ENCODE measurements around the gene NCAM1. TPM values are rescaled to one million over a fixed set of nuclear protein-coding genes. Genes with fewer than 3 reads are reported as not detected.

The NCAM1 gene
- total RNA-seq, 1 donor from 2014 or later, result 332 TPM

DNA sequence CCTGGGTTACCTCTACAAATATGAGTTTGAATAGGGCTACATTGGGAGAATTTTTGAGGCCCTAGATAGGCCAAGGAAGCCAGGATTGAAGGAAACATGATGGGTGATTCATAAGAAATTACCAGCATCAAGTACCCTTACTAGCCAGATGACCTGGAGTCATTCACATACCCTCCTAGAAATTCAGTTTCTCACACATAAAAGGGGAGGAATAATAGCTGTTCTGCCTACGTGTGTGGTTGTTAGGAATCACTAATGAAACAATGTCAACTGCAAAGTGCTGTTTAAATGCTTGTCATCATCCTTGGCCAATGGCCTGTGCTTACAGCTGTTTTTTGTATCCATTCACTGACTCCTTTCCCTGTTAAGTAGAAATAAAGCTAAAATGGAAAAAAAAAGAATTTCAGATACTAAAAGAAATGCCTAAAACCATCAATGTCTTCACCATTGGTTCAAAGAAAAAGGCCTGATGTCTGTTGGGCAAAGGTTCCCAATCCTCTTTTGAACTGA, 114.4 kb downstream of the NCAM1 start:
- no peak for DNase-seq
- TF ChIP-seq, protein P1, sequence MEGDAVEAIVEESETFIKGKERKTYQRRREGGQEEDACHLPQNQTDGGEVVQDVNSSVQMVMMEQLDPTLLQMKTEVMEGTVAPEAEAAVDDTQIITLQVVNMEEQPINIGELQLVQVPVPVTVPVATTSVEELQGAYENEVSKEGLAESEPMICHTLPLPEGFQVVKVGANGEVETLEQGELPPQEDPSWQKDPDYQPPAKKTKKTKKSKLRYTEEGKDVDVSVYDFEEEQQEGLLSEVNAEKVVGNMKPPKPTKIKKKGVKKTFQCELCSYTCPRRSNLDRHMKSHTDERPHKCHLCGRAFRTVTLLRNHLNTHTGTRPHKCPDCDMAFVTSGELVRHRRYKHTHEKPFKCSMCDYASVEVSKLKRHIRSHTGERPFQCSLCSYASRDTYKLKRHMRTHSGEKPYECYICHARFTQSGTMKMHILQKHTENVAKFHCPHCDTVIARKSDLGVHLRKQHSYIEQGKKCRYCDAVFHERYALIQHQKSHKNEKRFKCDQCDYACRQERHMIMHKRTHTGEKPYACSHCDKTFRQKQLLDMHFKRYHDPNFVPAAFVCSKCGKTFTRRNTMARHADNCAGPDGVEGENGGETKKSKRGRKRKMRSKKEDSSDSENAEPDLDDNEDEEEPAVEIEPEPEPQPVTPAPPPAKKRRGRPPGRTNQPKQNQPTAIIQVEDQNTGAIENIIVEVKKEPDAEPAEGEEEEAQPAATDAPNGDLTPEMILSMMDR (IDR thresholded peaks at IDR 0.05; ENCODE audit: borderline replicate concordance), result no peak
- Histone ChIP-seq H3K9me3 (replicated peaks) (no peaks in the 10 kb centered on the region), H3K4me1 (peaks cover 69% of the 10 kb centered on the region), H3K36me3 (no peaks in the 10 kb centered on the region), H3K27ac (replicated peaks) (peak overlapping the region; percentile 41), H3K4me3 (no peak overlapping the region), H3K27me3 (ENCODE audit: low read depth) (no peaks in the 10 kb centered on the region)
- intact Hi-C loops (cut with micrococcal nuclease), result no loop called here

GRCh38 chr11:113077379-113077778, 116.2 kb downstream of the NCAM1 start:
- intact Hi-C loops (cut with micrococcal nuclease), result no loop called here
- no peak overlapping the region for H3K27ac ChIP-seq (replicated peaks)
- TF ChIP-seq, protein P1 (IDR thresholded peaks at IDR 0.05; ENCODE audit: borderline replicate concordance), result no peak

GRCh38 chr11:113082341-113082955, 121.2 kb downstream of the NCAM1 start:
- Histone ChIP-seq H3K9me3 (replicated peaks) (no peaks in the 10 kb centered on the region), H3K27ac (replicated peaks) (no peak overlapping the region), H3K4me3 (no peak overlapping the region), H3K27me3 (ENCODE audit: low read depth) (no peaks in the 10 kb centered on the region), H3K36me3 (no peaks in the 10 kb centered on the region), H3K4me1 (peaks cover 44% of the 10 kb centered on the region)
- TF ChIP-seq, protein P1 (IDR thresholded peaks at IDR 0.05; ENCODE audit: borderline replicate concordance), result no peak
- DNase-seq, result no peak
- intact Hi-C loops (cut with micrococcal nuclease), result no loop called here

More at GRCh38 chr11:113077379-113077778, 116.2 kb downstream of the NCAM1 start:
- H3K4me1 ChIP-seq, result peaks cover 72% of the 10 kb centered on the region
- no peak overlapping the region for H3K4me3 ChIP-seq
- no peaks in the 10 kb centered on the region for H3K9me3 ChIP-seq (replicated peaks)
- no peaks in the 10 kb centered on the region for H3K27me3 ChIP-seq (ENCODE audit: low read depth)
- no peaks in the 10 kb centered on the region for H3K36me3 ChIP-seq
- DNase-seq, result no peak

DNA sequence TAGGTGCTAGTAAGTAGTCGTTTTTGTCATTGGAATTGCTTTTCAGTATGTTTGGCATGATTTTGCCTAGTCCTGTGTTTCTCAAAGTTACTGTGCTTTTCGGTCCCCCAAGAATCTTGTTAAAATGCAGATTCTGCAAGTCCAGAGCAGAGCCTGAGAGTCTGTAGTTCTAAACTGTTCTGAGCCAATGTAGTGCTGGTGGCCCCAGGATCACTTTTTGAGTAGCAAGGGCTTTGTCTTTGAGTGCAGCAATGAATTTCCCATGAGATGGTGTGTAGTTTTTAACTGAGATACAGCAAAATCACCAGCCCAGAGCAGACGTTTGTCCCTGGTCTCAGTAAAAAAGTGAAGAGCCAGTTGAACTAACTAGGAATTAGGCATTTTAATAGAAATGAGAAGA, 122.4 kb downstream of the NCAM1 start:
- H3K9me3 ChIP-seq (replicated peaks), result no peaks in the 10 kb centered on the region
- no peak overlapping the region for H3K27ac ChIP-seq (replicated peaks)
- TF ChIP-seq, protein P1 (IDR thresholded peaks at IDR 0.05; ENCODE audit: borderline replicate concordance), result no peak
- intact Hi-C loops (cut with micrococcal nuclease), result no loop called here
- H3K27me3 ChIP-seq (ENCODE audit: low read depth), result no peaks in the 10 kb centered on the region
- peaks cover 44% of the 10 kb centered on the region for H3K4me1 ChIP-seq
- no peak overlapping the region for H3K4me3 ChIP-seq
- no peak for DNase-seq
- H3K36me3 ChIP-seq, result no peaks in the 10 kb centered on the region

DNA sequence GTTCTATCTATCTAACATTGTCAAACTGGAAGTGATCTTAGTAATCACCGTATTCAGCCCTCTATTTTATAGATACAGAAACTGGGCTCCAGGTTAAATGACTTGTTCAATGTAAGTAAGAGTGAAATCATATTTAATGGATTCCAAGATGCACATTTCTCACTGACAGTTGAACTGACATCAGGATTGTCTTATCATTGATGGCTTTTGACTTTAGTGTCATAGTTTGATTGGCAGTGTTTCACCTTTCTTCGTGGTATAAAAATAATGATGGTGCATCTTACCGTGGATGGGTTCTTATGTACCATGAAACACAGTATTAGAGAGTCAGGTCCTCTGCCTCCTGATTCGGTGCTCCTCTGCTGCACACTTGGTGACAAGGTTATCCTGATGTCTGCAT, 123.1 kb downstream of the NCAM1 start:
- no peaks in the 10 kb centered on the region for H3K36me3 ChIP-seq
- peaks cover 44% of the 10 kb centered on the region for H3K4me1 ChIP-seq
- no peak for DNase-seq
- no peak overlapping the region for H3K4me3 ChIP-seq
- TF ChIP-seq, protein P1 (IDR thresholded peaks at IDR 0.05; ENCODE audit: borderline replicate concordance), result no peak
- H3K27ac ChIP-seq (replicated peaks), result no peak overlapping the region
- H3K9me3 ChIP-seq (replicated peaks), result no peaks in the 10 kb centered on the region
- H3K27me3 ChIP-seq (ENCODE audit: low read depth), result no peaks in the 10 kb centered on the region
- intact Hi-C loops (cut with micrococcal nuclease), result no loop called here

Data from left ventricle myocardium inferior (tissue), 1 donor.